PC-9 (cell line): ENCODE results near the gene RPL39L.

Experiments used
- CTCF ChIP-seq: fragments of 200-600 bp; sonication (generic); conservative IDR thresholded peaks from 2 replicates; pipeline ENCODE4 v1.6.1; 2017; ENCODE audit warnings: mixed run types, antibody characterized with exemption, mild to moderate bottlenecking, moderate library complexity
- EZH2 ChIP-seq: fragments of 200-600 bp; sonication (generic); IDR thresholded peaks from 2 replicates; pipeline ENCODE4 v1.8.0; 2017; ENCODE audit warnings: antibody characterized with exemption, low read depth

GRCh38 chr3:187088701-187089100 lies 50.6 kb downstream of the RPL39L start:
- TF ChIP-seq CTCF (no peak), EZH2 (no peak)
